Common myeloid progenitor, CD34-positive (primary cell): ENCODE measurements around the gene PRKCSH.
A peak's percentile ranks its signal among the peaks of the same experiment; 100 is the strongest.
"Not testable (repeated sequence)": the region's sequence is repeated elsewhere in the genome, so short reads cannot be mapped to it uniquely, and the experiment has no call there.

Source experiments
- CTCF ChIA-PET: fragments of 350-600 bp; sonication (Branson Sonifier 250); formaldehyde crosslinking; loops from one replicate; lab custom pipeline; 2021; ENCODE audit warnings: antibody characterized with exemption; lab: Charles Lee
- POLR2A ChIA-PET: fragments of 350-600 bp; sonication (Branson Sonifier 250); formaldehyde crosslinking; loops from one replicate; lab custom pipeline; 2021; ENCODE audit warnings: antibody characterized with exemption; lab: Charles Lee
- DNase-seq, 3 donors: peaks; one replicate each; pipeline versions ENCODE4 v3.0.0 to v3.0.0-alpha.2; 2013
- H3K27ac ChIP-seq, 2 experiments: 1 replicate in 1 of 2; 2 replicates in 1 of 2; pipeline ENCODE4 v1.7.0; 2013; ENCODE audit warnings: inconsistent platforms in 2 of 2, low read length in 2 of 2, mild to moderate bottlenecking in 2 of 2, low read depth in 1 of 2, moderate library complexity in 1 of 2; ENCODE audit not compliant: severe bottlenecking in 2 of 2, insufficient read depth in 1 of 2, poor library complexity in 1 of 2
- H3K27me3 ChIP-seq, 5 experiments: replicated peaks in 2 of 5; 1 replicate in 3 of 5; 2 replicates in 2 of 5; pipeline versions ENCODE4 v1.6.1 to v1.7.0; 2013; ENCODE audit warnings: low read length in 4 of 5, mild to moderate bottlenecking in 2 of 5, moderate library complexity in 2 of 5, inconsistent platforms in 1 of 5; ENCODE audit not compliant: insufficient read depth in 5 of 5, control insufficient read depth in 4 of 5
- H3K36me3 ChIP-seq, 4 experiments: 1 replicate in 2 of 4; 2 replicates in 2 of 4; pipeline versions ENCODE4 v1.6.1 to v1.7.0; 2013; ENCODE audit warnings: low read length in 3 of 4, control low read depth in 1 of 4, mild to moderate bottlenecking in 1 of 4; ENCODE audit not compliant: control insufficient read depth in 4 of 4, insufficient read depth in 4 of 4
- H3K4me1 ChIP-seq, 4 experiments: 1 replicate in 3 of 4; 2 replicates in 1 of 4; pipeline versions ENCODE4 v1.6.1 to v1.7.1; 2013; ENCODE audit warnings: low read length in 3 of 4, mild to moderate bottlenecking in 3 of 4, control low read depth in 1 of 4, inconsistent platforms in 1 of 4, moderate library complexity in 1 of 4; ENCODE audit not compliant: control insufficient read depth in 4 of 4, insufficient read depth in 4 of 4; ENCODE audit errors: control extremely low read depth in 1 of 4
- H3K4me3 ChIP-seq, 7 experiments: 1 replicate in 4 of 7; 2 replicates in 3 of 7; pipeline versions ENCODE4 v1.5.1 to v1.7.0; 2013; ENCODE audit warnings: mild to moderate bottlenecking in 7 of 7, low read length in 6 of 7, moderate library complexity in 6 of 7, inconsistent platforms in 2 of 7, low read depth in 2 of 7, control low read depth in 1 of 7; ENCODE audit not compliant: insufficient read depth in 4 of 7, control insufficient read depth in 1 of 7; ENCODE audit errors: extremely low read depth in 1 of 7
- H3K9me3 ChIP-seq, 5 experiments: 1 replicate in 4 of 5; 2 replicates in 1 of 5; pipeline versions ENCODE4 v1.6.1 to v1.7.1; 2013; ENCODE audit warnings: low read length in 4 of 5, mild to moderate bottlenecking in 2 of 5, inconsistent platforms in 1 of 5, low read depth in 1 of 5, moderate library complexity in 1 of 5; ENCODE audit not compliant: control insufficient read depth in 4 of 5, insufficient read depth in 2 of 5; ENCODE audit errors: control extremely low read depth in 1 of 5
- WGBS: methylation state at CpG from one replicate; pipeline ENCODE4 v1.1.5; 2013; ENCODE audit not compliant: insufficient coverage; 5-methylcytosine and 5-hydroxymethylcytosine counted together

PRKCSH gene

DNA sequence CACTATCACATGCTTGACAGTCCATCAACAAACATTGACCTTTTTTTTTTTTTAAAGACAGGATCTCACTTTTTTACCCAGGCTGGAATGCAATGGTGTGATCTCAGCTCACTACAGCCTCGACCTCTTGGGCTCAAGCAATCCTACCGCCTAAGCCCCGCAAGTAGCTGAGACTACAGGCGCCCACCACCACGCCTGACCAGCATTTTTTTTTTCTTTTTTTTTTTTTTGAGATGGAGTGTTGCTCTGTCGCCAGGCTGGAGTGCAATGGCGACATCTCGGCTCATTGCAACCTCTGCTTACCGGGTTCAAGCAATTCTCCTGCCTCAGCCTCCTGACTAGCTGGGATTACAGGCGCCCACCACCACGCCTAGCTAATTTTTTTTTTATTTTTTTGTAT is 23.5 kb downstream of the PRKCSH start:
- CTCF ChIA-PET: interaction anchor here (1.4 to 1.5 kb wide), 2 partner anchors 9 kb away, joined by 3 read pairs; no protein-coding TSS in a partner anchor
- H3K4me3 ChIP-seq, H3K4me1 ChIP-seq, H3K9me3 ChIP-seq, DNase-seq, H3K27me3 ChIP-seq, POLR2A ChIA-PET, H3K36me3 ChIP-seq, H3K27ac ChIP-seq: not testable (repeated sequence)
- no CpG with 5 or more reads among the region's 11 CpGs for WGBS

DNA sequence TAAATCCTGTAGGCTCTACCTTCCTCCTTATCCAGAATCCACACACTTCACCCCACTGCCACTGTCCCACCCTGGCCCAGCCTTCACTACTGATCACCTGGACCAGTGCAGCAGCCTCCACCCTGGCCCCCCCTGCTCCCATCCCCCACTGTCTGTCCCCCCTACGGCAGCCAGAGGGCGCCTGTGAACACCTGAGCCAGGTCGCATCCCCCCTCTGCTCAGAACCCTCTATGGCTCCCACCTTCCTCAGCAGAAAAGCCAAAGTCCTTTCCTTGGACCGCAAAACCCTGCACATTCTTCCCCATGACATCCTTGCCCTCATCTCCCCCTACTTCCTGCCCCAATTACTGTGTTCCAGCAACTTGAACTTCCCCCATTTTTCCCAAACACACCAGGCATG is 24.8 kb downstream of the PRKCSH start:
- WGBS: 88% methylated on average over 1 of the region's 4 CpGs
- ChIA-PET POLR2A (no interaction called here), CTCF (interaction anchor here (1.4 to 1.5 kb wide), 2 partner anchors 7 to 10 kb away, joined by 3 read pairs; no protein-coding TSS in a partner anchor)
- H3K4me1 ChIP-seq: no peaks in the 10 kb centered on the region
- H3K4me3 ChIP-seq: no peak overlapping the region
- no peak overlapping the region for H3K27ac ChIP-seq
- peaks cover 0 to 4% (median 0%) of the 10 kb centered on the region in 5 experiments for H3K27me3 ChIP-seq
- no peak for DNase-seq
- H3K36me3 ChIP-seq: no peaks in the 10 kb centered on the region
- no peaks in the 10 kb centered on the region for H3K9me3 ChIP-seq

DNA sequence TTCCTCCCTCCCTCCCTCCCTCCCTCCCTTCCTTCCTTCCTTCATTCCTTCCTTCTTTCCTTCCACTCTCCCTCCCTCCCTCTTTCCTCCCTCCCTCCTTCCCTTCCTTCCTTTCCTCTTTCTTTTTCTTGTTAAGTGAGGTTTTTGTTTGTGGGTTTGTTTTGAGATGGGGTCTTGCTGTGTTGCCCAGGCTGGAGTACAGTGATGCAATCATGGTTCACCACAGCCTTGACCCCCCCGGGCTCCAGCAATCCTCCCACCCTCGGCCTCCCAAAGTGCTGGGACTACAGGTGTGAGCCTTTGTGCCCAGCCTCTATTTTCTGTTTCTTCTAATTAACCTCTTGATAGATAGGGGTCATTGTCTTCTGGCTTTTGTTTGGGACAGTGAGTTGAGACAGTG is 26.0 kb downstream of the PRKCSH start:
- DNase-seq: no peak
- H3K4me1 ChIP-seq: no peaks in the 10 kb centered on the region
- H3K4me3 ChIP-seq: no peak overlapping the region
- no peaks in the 10 kb centered on the region for H3K9me3 ChIP-seq
- ChIA-PET POLR2A (no interaction called here), CTCF (no interaction called here)
- H3K36me3 ChIP-seq: no peaks in the 10 kb centered on the region
- H3K27me3 ChIP-seq: peaks cover 0 to 4% (median 0%) of the 10 kb centered on the region in 5 experiments
- 60% methylated on average over 1 of the region's 2 CpGs for WGBS
- H3K27ac ChIP-seq: no peak overlapping the region

DNA sequence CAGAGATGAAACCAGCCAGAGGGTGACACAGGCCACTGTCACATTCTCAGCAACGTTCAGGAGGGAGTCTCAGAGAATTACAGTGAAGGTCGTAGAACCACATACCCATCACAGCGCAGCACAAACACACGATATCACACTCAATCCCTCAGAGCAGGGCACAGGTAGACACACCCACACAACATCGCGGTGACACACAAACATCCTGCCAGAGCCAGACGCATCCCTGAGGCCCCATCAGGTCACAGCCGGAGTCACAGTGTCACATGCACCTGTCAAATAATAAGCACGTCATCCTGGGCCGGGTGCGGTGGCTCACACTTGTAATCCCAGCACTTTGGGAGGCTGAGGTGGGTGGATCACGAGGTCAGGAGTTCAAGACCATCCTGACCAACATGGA is 28.0 kb downstream of the PRKCSH start:
- CTCF ChIA-PET: no interaction called here
- POLR2A ChIA-PET: no interaction called here
- 95% methylated on average over 9 of the region's 12 CpGs for WGBS
- DNase-seq: no peak
- Histone ChIP-seq H3K36me3 (no peaks in the 10 kb centered on the region), H3K27ac (no peak overlapping the region), H3K4me3 (no peak overlapping the region), H3K4me1 (no peaks in the 10 kb centered on the region), H3K27me3 (peaks cover 0 to 4% (median 0%) of the 10 kb centered on the region in 5 experiments), H3K9me3 (no peaks in the 10 kb centered on the region)

DNA sequence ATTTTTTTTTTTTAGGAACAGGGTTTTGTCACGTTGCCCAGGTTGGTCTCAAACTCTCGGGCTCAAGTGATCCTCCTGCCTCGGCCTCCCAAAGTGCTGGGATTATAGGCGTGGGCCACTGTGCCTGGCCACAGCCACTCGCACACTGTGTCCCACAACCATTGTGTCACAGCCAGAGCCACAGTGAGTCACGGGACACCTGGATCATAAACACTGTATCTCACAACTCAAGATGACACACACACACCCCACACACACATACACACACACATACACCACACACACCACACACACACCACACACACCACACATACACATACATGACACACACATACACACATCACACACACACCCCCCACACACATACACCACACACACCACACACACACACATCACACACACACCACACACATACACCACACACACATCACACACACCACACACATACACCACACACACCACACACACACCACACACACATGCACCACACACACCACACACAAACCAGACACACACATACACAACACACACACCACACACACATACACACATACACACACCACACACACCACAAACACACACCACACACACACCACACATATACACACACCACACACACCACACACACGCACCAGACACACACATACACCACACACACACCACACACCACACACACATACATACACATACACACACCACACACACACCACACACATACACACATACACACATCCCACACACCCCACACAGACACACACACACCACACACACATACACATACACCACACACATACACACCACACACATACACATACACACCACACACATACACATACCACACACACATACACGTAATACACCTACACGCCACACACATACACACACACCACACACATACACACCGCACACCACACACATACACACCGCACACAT is 29.2 kb downstream of the PRKCSH start:
- Histone ChIP-seq H3K9me3 (no peaks in the 10 kb centered on the region), H3K36me3 (no peaks in the 10 kb centered on the region), H3K27me3 (peaks cover 0 to 4% (median 0%) of the 10 kb centered on the region in 5 experiments), H3K4me1 (no peaks in the 10 kb centered on the region), H3K4me3 (no peak overlapping the region), H3K27ac (no peak overlapping the region)
- POLR2A ChIA-PET: no interaction called here
- CTCF ChIA-PET: no interaction called here
- WGBS: 90% methylated on average over 10 of the region's 11 CpGs
- peak in 1 of 3 donors; percentile 41 for DNase-seq

DNA sequence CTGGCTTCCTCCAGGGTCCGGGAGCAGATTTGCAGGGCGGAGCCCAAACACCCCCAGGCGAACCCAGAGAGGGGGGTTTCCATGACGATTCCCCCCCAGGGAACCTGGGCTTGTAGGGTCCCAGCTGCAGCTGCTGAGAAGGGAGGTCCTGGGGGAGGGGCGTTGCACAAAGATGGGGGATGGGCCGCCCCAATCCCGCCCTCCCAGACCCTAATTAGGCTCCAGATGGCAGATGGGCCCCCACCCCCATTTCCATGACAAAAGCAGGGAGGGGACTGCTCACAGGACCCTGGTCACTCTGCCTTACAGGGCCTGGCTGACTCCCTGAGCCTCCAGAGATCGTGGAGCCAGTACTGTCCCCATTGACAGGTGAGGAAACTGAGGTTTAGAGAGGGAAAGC is 30.2 kb downstream of the PRKCSH start:
- Histone ChIP-seq H3K4me1 (no peaks in the 10 kb centered on the region), H3K4me3 (no peak overlapping the region), H3K27ac (no peak overlapping the region), H3K27me3 (peaks cover 0 to under 1% (median 0%) of the 10 kb centered on the region in 5 experiments), H3K36me3 (no peaks in the 10 kb centered on the region), H3K9me3 (no peaks in the 10 kb centered on the region)
- ChIA-PET CTCF (no interaction called here), POLR2A (no interaction called here)
- 50% methylated on average over 6 of the region's 8 CpGs for WGBS
- DNase-seq: no peak

DNA sequence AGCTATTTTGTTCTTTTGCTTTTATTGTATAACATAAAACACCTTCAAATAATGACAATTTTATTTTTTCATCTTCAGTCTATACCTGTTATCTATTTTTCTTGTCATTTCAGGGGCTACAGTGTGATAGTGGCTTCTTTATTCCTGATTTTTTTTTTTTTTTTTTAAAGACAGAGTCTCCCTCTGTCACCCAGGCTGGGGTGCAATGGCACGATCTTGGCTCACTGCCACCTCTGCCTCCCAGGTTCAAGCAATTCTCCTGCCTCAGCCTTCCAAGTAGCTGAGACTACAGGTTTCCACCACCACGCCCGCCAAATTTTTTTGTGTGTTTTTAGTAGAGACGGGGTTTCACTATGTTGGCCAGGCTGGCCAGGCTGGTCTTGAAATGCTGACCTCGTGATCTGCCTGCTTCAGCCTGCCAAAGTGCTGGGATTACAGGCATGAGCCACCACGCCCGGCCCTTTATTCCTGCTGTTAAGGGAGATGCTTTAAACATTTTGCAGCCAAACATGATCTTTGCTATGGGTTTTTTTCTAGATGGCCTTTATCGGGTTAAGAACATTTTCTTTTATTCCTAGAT is 32.9 kb downstream of the PRKCSH start:
- 90% methylated on average over 6 of the region's 8 CpGs for WGBS
- DNase-seq, POLR2A ChIA-PET, H3K4me1 ChIP-seq, H3K27me3 ChIP-seq, H3K9me3 ChIP-seq, H3K36me3 ChIP-seq, H3K4me3 ChIP-seq, H3K27ac ChIP-seq: not testable (repeated sequence)
- CTCF ChIA-PET: interaction anchor here (0.6 to 1.6 kb wide), 5 partner anchors 9 to 87 kb away, joined by 3 to 11 read pairs (median 3); no protein-coding TSS in a partner anchor
